ENCODE measurements around the gene ANKRD9. TPM values are rescaled to one million over a fixed set of nuclear protein-coding genes. Genes with fewer than 3 reads are reported as not detected.
A peak's percentile ranks its signal among the peaks of the same experiment; 100 is the strongest.

The ANKRD9 gene
- total and polyA plus RNA-seq, 9 of the 15 experiments (the other 6 are each of a cell fraction or from before 2014, with no cell fraction given) = 0.04 to 32.9 (median 5.3) TPM

GRCh38 chr14:102525219-102525928 lies 15.8 kb upstream of the ANKRD9 start (continued):
- peak; percentile 61; the same call in 1 of the 2 replicates for TF ChIP-seq ZNF407 (IDR thresholded peaks at IDR 0.05; ENCODE audit: low read depth)
- TF ChIP-seq HSF4 (CRISPR knock-in tag; IDR thresholded peaks at IDR 0.05; ENCODE audit: borderline replicate concordance) = no peak
- no peak for TF ChIP-seq ZNF507 (tag; conservative IDR thresholded peaks at IDR 0.05)
- no peak for TF ChIP-seq CCAR2 (IDR thresholded peaks at IDR 0.05; ENCODE audit: low read depth, low read length)
- no peak for TF ChIP-seq CEBPZ (IDR thresholded peaks at IDR 0.05; ENCODE audit: borderline replicate concordance, low read depth, low read length)
- no peak for TF ChIP-seq MCM5 (IDR thresholded peaks at IDR 0.05; ENCODE audit: low read depth)
- TF ChIP-seq GTF2B (IDR thresholded peaks at IDR 0.05; ENCODE audit: extremely low read depth, insufficient read length) = no peak
- peak; percentile 64; the same call in 1 of the 2 replicates for TF ChIP-seq OTX1 (CRISPR knock-in tag; IDR thresholded peaks at IDR 0.05)
- TF ChIP-seq NELFE (IDR thresholded peaks at IDR 0.05; ENCODE audit: insufficient read depth, insufficient read length) = no peak
- no peak for TF ChIP-seq FOXP4 (CRISPR knock-in tag; IDR thresholded peaks at IDR 0.05; ENCODE audit: borderline replicate concordance)
- TF ChIP-seq ZNF124 (CRISPR knock-in tag; IDR thresholded peaks at IDR 0.05) = no peak
- TF ChIP-seq TRIM24 (IDR thresholded peaks at IDR 0.05) = 0 out of 4 replicates have a peak, but pooled peaks have one; percentile 9 to 12
